ENCODE data around the gene PLAU. TPM values are rescaled to one million over a fixed set of nuclear protein-coding genes. Genes with fewer than 3 reads are reported as not detected.

The PLAU gene
- total and polyA plus RNA-seq, 2 of the 13 experiments (the other 11 are each of a cell fraction or from before 2014, with no cell fraction given), result 0.45 to 11.2 TPM

GRCh38 chr10:73873838-73874215 lies 37.1 kb upstream of the PLAU start (continued):
- TF ChIP-seq GPBP1L1 (CRISPR knock-in tag; IDR thresholded peaks at IDR 0.05) (no peak), HINFP (CRISPR knock-in tag; IDR thresholded peaks at IDR 0.05; ENCODE audit: low read depth) (no peak), SAP130 (CRISPR knock-in tag; IDR thresholded peaks at IDR 0.05; ENCODE audit: low read depth) (peak; percentile 6; the same call in 1 of the 2 replicates), ZNF768 (CRISPR knock-in tag; IDR thresholded peaks at IDR 0.05) (no peak; the same call in 1 of the 2 replicates), SMAD1 (CRISPR knock-in tag; IDR thresholded peaks at IDR 0.05; ENCODE audit: borderline replicate concordance, low read depth) (no peak), ZNF292 (CRISPR knock-in tag; IDR thresholded peaks at IDR 0.05; ENCODE audit: borderline replicate concordance, low read depth) (no peak), ZNF543 (CRISPR knock-in tag; IDR thresholded peaks at IDR 0.05) (no peak), EP300 (IDR thresholded peaks at IDR 0.05; ENCODE audit: low read depth in 2 of 2, low read length in 2 of 2) (no peak), EP300 (CRISPR knock-in tag; IDR thresholded peaks at IDR 0.05; ENCODE audit: borderline replicate concordance) (no peak), MLXIP (CRISPR knock-in tag; IDR thresholded peaks at IDR 0.05; ENCODE audit: borderline replicate concordance) (no peak), POLR2G (IDR thresholded peaks at IDR 0.05; ENCODE audit: low read depth, low read length) (no peak), FOXO1 (CRISPR knock-in tag; IDR thresholded peaks at IDR 0.05) (no peak), SP4 (CRISPR knock-in tag; IDR thresholded peaks at IDR 0.05) (no peak), THAP9 (CRISPR knock-in tag; IDR thresholded peaks at IDR 0.05; ENCODE audit: borderline replicate concordance) (no peak), U2AF1 (optimal IDR thresholded peaks at IDR 0.05; ENCODE audit: low read depth, low read length) (no peak), ZBTB21 (CRISPR knock-in tag; IDR thresholded peaks at IDR 0.05) (no peak), PHF8 (CRISPR knock-in tag; IDR thresholded peaks at IDR 0.05) (0 out of 2 replicates have a peak, but pooled peaks have one; percentile 2), TAF1 (CRISPR knock-in tag; IDR thresholded peaks at IDR 0.05) (0 out of 2 replicates have a peak, but pooled peaks have one; percentile 1)
- TF ChIP-seq, protein P1, sequence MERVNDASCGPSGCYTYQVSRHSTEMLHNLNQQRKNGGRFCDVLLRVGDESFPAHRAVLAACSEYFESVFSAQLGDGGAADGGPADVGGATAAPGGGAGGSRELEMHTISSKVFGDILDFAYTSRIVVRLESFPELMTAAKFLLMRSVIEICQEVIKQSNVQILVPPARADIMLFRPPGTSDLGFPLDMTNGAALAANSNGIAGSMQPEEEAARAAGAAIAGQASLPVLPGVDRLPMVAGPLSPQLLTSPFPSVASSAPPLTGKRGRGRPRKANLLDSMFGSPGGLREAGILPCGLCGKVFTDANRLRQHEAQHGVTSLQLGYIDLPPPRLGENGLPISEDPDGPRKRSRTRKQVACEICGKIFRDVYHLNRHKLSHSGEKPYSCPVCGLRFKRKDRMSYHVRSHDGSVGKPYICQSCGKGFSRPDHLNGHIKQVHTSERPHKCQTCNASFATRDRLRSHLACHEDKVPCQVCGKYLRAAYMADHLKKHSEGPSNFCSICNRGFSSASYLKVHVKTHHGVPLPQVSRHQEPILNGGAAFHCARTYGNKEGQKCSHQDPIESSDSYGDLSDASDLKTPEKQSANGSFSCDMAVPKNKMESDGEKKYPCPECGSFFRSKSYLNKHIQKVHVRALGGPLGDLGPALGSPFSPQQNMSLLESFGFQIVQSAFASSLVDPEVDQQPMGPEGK (CRISPR knock-in tag; IDR thresholded peaks at IDR 0.05), result peak; percentile 63
